Calu3 (cell line): Measurements from ENCODE around the gene GTPBP4. TPM values are rescaled to one million over a fixed set of nuclear protein-coding genes. Genes with fewer than 3 reads are reported as not detected.

ENCODE experiments used
- BruUV-seq: library from RNA; stranded (reverse); fragments of 400-500 nt; replicated peaks from 2 replicates; lab custom pipeline; 2021; lab: Mats Ljungman, UMichigan
- CTCF ChIA-PET: fragments of 300-600 bp; sonication (Branson Sonifier 250); formaldehyde crosslinking; loops from one replicate; lab custom pipeline; 2022; ENCODE audit warnings: antibody characterized with exemption; lab: Charles Lee
- DNase-seq: peaks from one replicate; pipeline ENCODE4 v3.0.0; 2022
- H3K27ac Mint-ChIP-seq: one replicate; pipeline ENCODE4 v1.8.0; 2022; ENCODE audit warnings: mixed read lengths; ENCODE audit not compliant: unreplicated experiment
- H3K27me3 Mint-ChIP-seq: one replicate; pipeline ENCODE4 v1.8.0; 2022; ENCODE audit warnings: mixed read lengths; ENCODE audit not compliant: unreplicated experiment
- H3K36me3 Mint-ChIP-seq: one replicate; pipeline ENCODE4 v1.8.0; 2022; ENCODE audit warnings: mild to moderate bottlenecking, moderate library complexity, mixed read lengths; ENCODE audit not compliant: insufficient read depth, unreplicated experiment
- H3K4me1 Mint-ChIP-seq: one replicate; pipeline ENCODE4 v1.8.0; 2022; ENCODE audit warnings: mild to moderate bottlenecking, low read depth, mixed read lengths; ENCODE audit not compliant: unreplicated experiment
- H3K4me3 Mint-ChIP-seq: one replicate; pipeline ENCODE4 v1.8.0; 2022; ENCODE audit warnings: mild to moderate bottlenecking, low read depth, moderate library complexity, mixed read lengths; ENCODE audit not compliant: unreplicated experiment
- H3K9me3 Mint-ChIP-seq: one replicate; pipeline ENCODE4 v1.8.0; 2022; ENCODE audit warnings: low read depth, mixed read lengths; ENCODE audit not compliant: unreplicated experiment
- intact Hi-C: fragments of 100-400 bp; cut with micrococcal nuclease; formaldehyde crosslinking; loops from one replicate; pipeline ENCODE4 v1.10.0; 2022; ENCODE audit not compliant: unreplicated experiment
- total RNA-seq: library from RNA; stranded (reverse); gene quantifications from 2 replicates; pipeline ENCODE4 v1.2.3, GENCODE V29; 2022
- TF ChIP-seq, protein P1 (sequence below): fragments of 200-600 bp; IDR thresholded peaks from one replicate; pipeline ENCODE4 v1.8.0; 2022; ENCODE audit warnings: antibody characterized with exemption; ENCODE audit not compliant: unreplicated experiment

GTPBP4 gene
- total RNA-seq, 1 experiment from 2014 or later = 123 TPM

DNA sequence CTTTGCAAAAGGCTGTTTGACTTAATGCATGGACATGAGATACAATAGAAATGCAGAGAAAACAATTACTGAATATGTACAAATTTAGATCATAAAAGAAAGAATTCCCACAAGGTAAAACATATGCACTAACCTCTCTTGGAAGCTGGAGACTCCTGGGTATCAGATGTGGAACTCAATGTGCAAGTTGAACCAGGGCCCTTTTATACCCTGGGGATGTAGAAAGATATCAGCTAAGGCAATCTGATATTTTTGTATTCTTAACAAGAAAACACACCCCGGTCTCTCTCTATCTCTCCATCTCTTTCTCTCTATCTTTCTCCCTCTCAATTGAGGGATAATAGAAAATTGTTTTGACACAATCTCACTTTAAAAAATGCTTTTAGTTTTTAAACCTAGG, 37.4 kb downstream of the GTPBP4 start, which contains the start of gene IDI2:
Gene IDI2, minus strand, starts transcription at position 177 of the 400 bp plus-strand sequence. CDS start 1,136 bp downstream, outside the sequence.
- H3K4me1 Mint-ChIP-seq = no peaks in the 10 kb centered on the region
- no peak for DNase-seq
- peaks cover 76% of the 10 kb centered on the region for H3K36me3 Mint-ChIP-seq
- no peak within 1 kb of the TSS for H3K4me3 Mint-ChIP-seq
- TF ChIP-seq, protein P1, sequence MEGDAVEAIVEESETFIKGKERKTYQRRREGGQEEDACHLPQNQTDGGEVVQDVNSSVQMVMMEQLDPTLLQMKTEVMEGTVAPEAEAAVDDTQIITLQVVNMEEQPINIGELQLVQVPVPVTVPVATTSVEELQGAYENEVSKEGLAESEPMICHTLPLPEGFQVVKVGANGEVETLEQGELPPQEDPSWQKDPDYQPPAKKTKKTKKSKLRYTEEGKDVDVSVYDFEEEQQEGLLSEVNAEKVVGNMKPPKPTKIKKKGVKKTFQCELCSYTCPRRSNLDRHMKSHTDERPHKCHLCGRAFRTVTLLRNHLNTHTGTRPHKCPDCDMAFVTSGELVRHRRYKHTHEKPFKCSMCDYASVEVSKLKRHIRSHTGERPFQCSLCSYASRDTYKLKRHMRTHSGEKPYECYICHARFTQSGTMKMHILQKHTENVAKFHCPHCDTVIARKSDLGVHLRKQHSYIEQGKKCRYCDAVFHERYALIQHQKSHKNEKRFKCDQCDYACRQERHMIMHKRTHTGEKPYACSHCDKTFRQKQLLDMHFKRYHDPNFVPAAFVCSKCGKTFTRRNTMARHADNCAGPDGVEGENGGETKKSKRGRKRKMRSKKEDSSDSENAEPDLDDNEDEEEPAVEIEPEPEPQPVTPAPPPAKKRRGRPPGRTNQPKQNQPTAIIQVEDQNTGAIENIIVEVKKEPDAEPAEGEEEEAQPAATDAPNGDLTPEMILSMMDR = no peak
- CTCF ChIA-PET = no interaction called here
- BruUV-seq = no TSS peak
- intact Hi-C loops = no loop called here
- no peaks in the 10 kb centered on the region for H3K9me3 Mint-ChIP-seq
- no peak within 1 kb of the TSS for H3K27ac Mint-ChIP-seq
- no peaks in the 10 kb centered on the region for H3K27me3 Mint-ChIP-seq

DNA sequence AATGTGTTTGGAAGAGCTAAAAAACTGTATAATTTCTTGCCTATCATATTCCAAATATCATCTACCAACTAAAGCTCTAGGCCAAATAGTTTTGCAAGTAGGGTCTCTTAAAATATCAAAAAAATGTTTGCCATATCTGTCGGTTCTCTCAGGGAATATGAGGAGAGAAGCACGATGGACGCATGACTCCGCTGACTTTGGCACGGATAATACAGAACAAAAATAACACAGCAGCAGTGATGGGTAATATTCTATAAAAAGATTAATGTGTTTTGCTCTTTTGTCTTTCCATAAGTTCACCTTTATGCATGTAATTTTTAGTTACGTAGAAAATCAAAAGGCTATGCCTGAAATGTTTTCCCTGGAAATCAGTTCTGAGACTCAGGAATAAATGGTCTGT, 38.3 kb downstream of the GTPBP4 start:
- Mint-ChIP-seq H3K27me3 (no peaks in the 10 kb centered on the region), H3K4me3 (no peak overlapping the region), H3K36me3 (peaks cover 67% of the 10 kb centered on the region), H3K27ac (no peak overlapping the region), H3K9me3 (no peaks in the 10 kb centered on the region), H3K4me1 (no peaks in the 10 kb centered on the region)
- TF ChIP-seq, protein P1 = no peak
- DNase-seq = no peak
- intact Hi-C loops = no loop called here
- no TSS peak for BruUV-seq
- CTCF ChIA-PET = no interaction called here

DNA sequence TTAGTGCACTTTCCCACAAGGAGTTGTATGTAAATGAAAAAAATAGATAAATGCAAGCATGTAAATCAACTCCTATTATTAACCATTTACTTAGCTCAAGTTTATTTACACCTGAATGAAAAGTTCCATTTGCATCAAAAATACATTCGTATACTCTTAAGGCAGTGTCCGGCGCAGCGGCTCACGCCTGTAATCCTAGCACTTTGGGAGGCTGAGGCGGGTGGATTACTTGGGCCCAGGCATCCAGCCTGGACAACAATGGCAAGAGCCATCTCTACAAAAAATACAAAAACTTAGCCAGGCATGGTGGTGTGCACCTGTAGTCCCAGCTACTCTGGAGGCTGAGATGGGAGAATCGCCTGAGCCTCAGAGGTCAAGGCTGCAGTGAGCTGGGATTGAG, 41.6 kb downstream of the GTPBP4 start:
- Mint-ChIP-seq H3K27me3 (no peaks in the 10 kb centered on the region), H3K4me3 (no peak overlapping the region), H3K9me3 (no peaks in the 10 kb centered on the region), H3K4me1 (no peaks in the 10 kb centered on the region), H3K36me3 (peaks cover 46% of the 10 kb centered on the region), H3K27ac (no peak overlapping the region)
- no peak for DNase-seq
- intact Hi-C loops = no loop called here
- BruUV-seq = no TSS peak
- CTCF ChIA-PET = no interaction called here
- TF ChIP-seq, protein P1 = no peak

DNA sequence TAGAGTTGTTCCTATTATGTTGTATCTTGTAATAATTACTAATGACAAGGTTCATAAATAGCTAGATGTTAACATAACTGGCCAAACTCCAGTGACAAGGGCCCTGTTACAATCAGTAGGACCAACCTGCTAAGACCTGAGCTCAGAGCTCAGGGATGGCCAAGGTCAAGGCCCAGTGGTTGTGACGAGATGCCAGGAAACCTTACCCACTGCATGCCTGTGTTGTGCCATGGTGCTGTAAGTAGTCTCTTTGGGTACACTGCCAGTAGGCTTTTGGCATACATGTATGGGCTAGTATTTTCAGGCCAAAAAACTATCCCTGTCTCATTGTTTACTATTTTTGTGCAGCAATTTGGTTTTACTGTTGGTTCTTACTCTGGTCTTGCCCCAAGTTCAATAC, 45.4 kb downstream of the GTPBP4 start:
- DNase-seq = no peak
- no peaks in the 10 kb centered on the region for H3K9me3 Mint-ChIP-seq
- no peak overlapping the region for H3K27ac Mint-ChIP-seq
- no TSS peak for BruUV-seq
- no peaks in the 10 kb centered on the region for H3K27me3 Mint-ChIP-seq
- CTCF ChIA-PET = interaction anchor here (0.6 kb wide), 1 partner anchor 233 kb away, joined by 4 read pairs; no protein-coding TSS in a partner anchor
- H3K36me3 Mint-ChIP-seq = peaks cover 46% of the 10 kb centered on the region
- no peaks in the 10 kb centered on the region for H3K4me1 Mint-ChIP-seq
- H3K4me3 Mint-ChIP-seq = no peak overlapping the region
- TF ChIP-seq, protein P1 = no peak
- intact Hi-C loops = no loop called here
